ENCODE results near the gene HOXB6.

HOXB6 gene

GRCh38 chr17:48609033-48609432 lies 4.2 kb upstream of the HOXB6 start:
- FAIRE-seq: no peak

- no peak for FAIRE-seq
Measured at GRCh38 chr17:48608494-48608834, 3.7 kb upstream of the HOXB6 start.

- FAIRE-seq: no peak
Measured at GRCh38 chr17:48606892-48607614, 2.3 kb upstream of the HOXB6 start.

GRCh38 chr17:48605991-48606891 lies 1.5 kb upstream of the HOXB6 start:
- FAIRE-seq: no peak

GRCh38 chr17:48605409-48605919 lies 678 bp upstream of the HOXB6 start:
- no peak for FAIRE-seq

GRCh38 chr17:48603959-48604769 lies 622 bp downstream of the HOXB6 start:
- no peak for FAIRE-seq

- no peak for FAIRE-seq
Measured at GRCh38 chr17:48601539-48602425, 3.0 kb downstream of the HOXB6 start.

GRCh38 chr17:48601207-48601538 lies 3.6 kb downstream of the HOXB6 start:
- no peak for FAIRE-seq

- no peak for FAIRE-seq
Measured at GRCh38 chr17:48600244-48601098, 4.3 kb downstream of the HOXB6 start.

GRCh38 chr17:48599354-48599753 lies 5.4 kb downstream of the HOXB6 start:
- FAIRE-seq: no peak

- no peak for FAIRE-seq
Measured at GRCh38 chr17:48598736-48599135, 6.0 kb downstream of the HOXB6 start.

- no peak for FAIRE-seq
Measured at GRCh38 chr17:48597778-48598631, 6.8 kb downstream of the HOXB6 start.

GRCh38 chr17:48597528-48597777 lies 7.3 kb downstream of the HOXB6 start:
- no peak for FAIRE-seq

- no peak for FAIRE-seq
Measured at GRCh38 chr17:48596735-48597527, 7.9 kb downstream of the HOXB6 start.

- no peak for FAIRE-seq
Measured at GRCh38 chr17:48596000-48596734, 8.6 kb downstream of the HOXB6 start.

- FAIRE-seq: no peak
Measured at GRCh38 chr17:48595278-48595999, 9.3 kb downstream of the HOXB6 start.

- FAIRE-seq: no peak
Measured at GRCh38 chr17:48594538-48595277, 10.1 kb downstream of the HOXB6 start.

Data from islet of Langerhans (tissue), 1 donor.